Endothelial cell of umbilical vein (primary cell): ENCODE data around the gene CLSTN2. TPM values are rescaled to one million over a fixed set of nuclear protein-coding genes. Genes with fewer than 3 reads are reported as not detected.

ENCODE experiments used
- BruUV-seq: library from RNA; stranded (reverse); fragments of 400-500 nt; replicated peaks from 2 replicates; lab custom pipeline; 2021; lab: Mats Ljungman, UMichigan
- CTCF ChIA-PET: fragments of 300-600, 350-600 bp; sonication (Branson Sonifier 250); formaldehyde crosslinking; loops from one replicate; lab custom pipeline; 2021; ENCODE audit warnings: antibody characterized with exemption, inconsistent platforms; lab: Charles Lee
- POLR2A ChIA-PET: fragments of 300-600, 350-600 bp; sonication (Branson Sonifier 250); formaldehyde crosslinking; loops from one replicate; lab custom pipeline; 2021; ENCODE audit warnings: antibody characterized with exemption, inconsistent platforms; lab: Charles Lee
- DNase-seq: peaks from one replicate; pipeline ENCODE4 v3.0.0-alpha.2; 2011; ENCODE audit warnings: low read depth, low spot score
- FAIRE-seq: peaks from 2 replicates; lab custom pipeline; 2011; peaks lifted over from hg19 to GRCh38; lab: Jason Lieb, UNC
- H2AFZ ChIP-seq: 2 replicates; pipeline ENCODE4 v1.6.0; 2012; ENCODE audit warnings: low read depth, low read length, control low read depth, inconsistent platforms
- H3K27ac ChIP-seq: 2 replicates; pipeline ENCODE4 v1.5.1; 2011; ENCODE audit warnings: low read depth, mild to moderate bottlenecking, control low read depth, low read length, moderate library complexity; ENCODE audit not compliant: insufficient read depth
- H3K27me3 ChIP-seq, 2 experiments: 2 replicates each; pipeline versions ENCODE4 v1.6.0 to v1.6.1; 2011; ENCODE audit warnings: low read length in 2 of 2, mixed read lengths in 1 of 2; ENCODE audit not compliant: control insufficient read depth in 2 of 2, insufficient read depth in 2 of 2
- H3K36me3 ChIP-seq, 2 experiments: 2 replicates in 1 of 2; 3 replicates in 1 of 2; pipeline ENCODE4 v1.5.1; 2011; ENCODE audit warnings: low read length in 2 of 2, mild to moderate bottlenecking in 1 of 2, moderate library complexity in 1 of 2; ENCODE audit not compliant: control insufficient read depth in 2 of 2, insufficient read depth in 2 of 2; ENCODE audit errors: extremely low read depth in 1 of 2
- H3K4me1 ChIP-seq: 3 replicates; pipeline ENCODE4 v1.5.1; 2011; ENCODE audit warnings: mild to moderate bottlenecking, low read length; ENCODE audit not compliant: control insufficient read depth, insufficient read depth; ENCODE audit errors: extremely low read depth
- H3K4me2 ChIP-seq: 2 replicates; pipeline ENCODE4 v1.6.1; 2011; ENCODE audit warnings: low read length, control low read depth, mixed read lengths; ENCODE audit not compliant: insufficient read depth
- H3K4me3 ChIP-seq, 3 experiments: fragments of 200-600 bp in 1 of 3; sonication (generic), shearing (Covaris generic) in 1 of 3; replicated peaks in 1 of 3; 2 replicates each; pipeline ENCODE4 v1.5.1; 2011 to 2016; ENCODE audit warnings: control low read depth in 3 of 3, low read length in 3 of 3, mild to moderate bottlenecking in 2 of 3, inconsistent platforms in 1 of 3, low read depth in 1 of 3, moderate library complexity in 1 of 3; ENCODE audit not compliant: insufficient read depth in 1 of 3
- H3K79me2 ChIP-seq: 2 replicates; pipeline ENCODE4 v1.6.0; 2012; ENCODE audit warnings: low read length, inconsistent platforms; ENCODE audit not compliant: control insufficient read depth, insufficient read depth
- H3K9ac ChIP-seq: replicated peaks from 2 replicates; pipeline ENCODE3; 2011; ENCODE audit warnings: low read length, control low read depth; ENCODE audit not compliant: insufficient read depth; ENCODE audit errors: extremely low read depth
- H3K9me1 ChIP-seq: replicated peaks from 3 replicates; pipeline ENCODE4 v1.6.0; 2011; ENCODE audit warnings: mild to moderate bottlenecking, low read length; ENCODE audit not compliant: control insufficient read depth, insufficient read depth; ENCODE audit errors: extremely low read depth
- H3K9me3 ChIP-seq: replicated peaks from 2 replicates; pipeline ENCODE4 v1.5.1; 2012; ENCODE audit warnings: low read length, inconsistent platforms; ENCODE audit not compliant: control insufficient read depth, insufficient read depth
- H4K20me1 ChIP-seq: replicated peaks from 2 replicates; pipeline ENCODE3; 2011; ENCODE audit warnings: mild to moderate bottlenecking, low read length; ENCODE audit not compliant: control insufficient read depth, insufficient read depth; ENCODE audit errors: extremely low read depth
- EZH2 ChIP-seq: IDR thresholded peaks from 2 replicates; pipeline ENCODE4 v1.6.1; 2012; ENCODE audit warnings: borderline replicate concordance, low read depth, mild to moderate bottlenecking, moderate library complexity, low read length, inconsistent platforms; ENCODE audit not compliant: severe bottlenecking
- FOS ChIP-seq: IDR thresholded peaks from 2 replicates; pipeline ENCODE4 v1.6.1; 2011; ENCODE audit warnings: mild to moderate bottlenecking, low read length, moderate library complexity, borderline replicate concordance; ENCODE audit not compliant: insufficient read depth
- GATA2 ChIP-seq: IDR thresholded peaks from 2 replicates; pipeline ENCODE4 v1.7.0; 2011; ENCODE audit warnings: low read depth, mild to moderate bottlenecking, moderate library complexity, mixed read lengths, low read length; ENCODE audit not compliant: insufficient read length, insufficient read depth
- JUN ChIP-seq: IDR thresholded peaks from 2 replicates; pipeline ENCODE4 v1.6.1; 2011; ENCODE audit warnings: borderline replicate concordance, low read depth; ENCODE audit not compliant: insufficient read length, insufficient read depth
- MYC ChIP-seq: IDR thresholded peaks from one replicate; pipeline ENCODE4 v1.6.1; 2011; ENCODE audit warnings: mild to moderate bottlenecking, low read depth, low read length
- POLR2A ChIP-seq: IDR thresholded peaks from 2 replicates; pipeline ENCODE4 v1.6.1; 2012; ENCODE audit warnings: low read depth, mild to moderate bottlenecking, control low read depth, low read length
- POLR2AphosphoS5 ChIP-seq: IDR thresholded peaks from 2 replicates; pipeline ENCODE4 v1.6.1; 2012; ENCODE audit warnings: low read depth, mild to moderate bottlenecking, control low read depth, low read length, moderate library complexity; ENCODE audit not compliant: insufficient read depth
- dilution Hi-C: fragments of 300-500 bp; cut with MboI; formaldehyde crosslinking; loops from one replicate; pipeline ENCODE4 v1.15.0; 2019; ENCODE audit warnings: low sequenced_read_pairs; ENCODE audit not compliant: extremely low pct_ligation_motif_present
- intact Hi-C: fragments of 100-400 bp; cut with micrococcal nuclease; formaldehyde crosslinking; loops from one replicate; pipeline ENCODE4 v1.10.0; 2022
- polyA plus RNA-seq, 4 experiments: library from polyadenylated mRNA; depleted of rRNA in 3 of 4; stranded (reverse) in 3 of 4; unstranded in 1 of 4; fragments of >200 nt; gene quantifications; 2 replicates each; pipeline versions ENCODE4 v1.2.1 to v1.2.3, GENCODE V29; 2011 to 2012; ENCODE audit warnings: missing spikeins in 1 of 4
- total RNA-seq: library from RNA; stranded (reverse); gene quantifications from 2 replicates; pipeline ENCODE4 v1.2.3, GENCODE V29; 2021
- TF ChIP-seq, protein P1 (sequence below): IDR thresholded peaks from 2 replicates; pipeline ENCODE4 v1.6.1; 2011; ENCODE audit not compliant: insufficient read depth, insufficient read length
- TF ChIP-seq, protein P2 (sequence below), 2 donors: IDR thresholded peaks; 1 replicate in 1 of 2; 2 replicates in 1 of 2; pipeline ENCODE4 v1.5.1; 2011; ENCODE audit warnings: low read length in 2 of 2, mild to moderate bottlenecking in 2 of 2, moderate library complexity in 2 of 2, control low read depth in 1 of 2, inconsistent platforms in 1 of 2, low read depth in 1 of 2; ENCODE audit not compliant: insufficient read depth in 1 of 2; ENCODE audit errors: extremely low read depth in 1 of 2

Gene CLSTN2
- total and polyA plus RNA-seq, 2 donors (not counting 3 experiments of a cell fraction or from before 2014, with no cell fraction given): 0.26 to 0.38 TPM

DNA sequence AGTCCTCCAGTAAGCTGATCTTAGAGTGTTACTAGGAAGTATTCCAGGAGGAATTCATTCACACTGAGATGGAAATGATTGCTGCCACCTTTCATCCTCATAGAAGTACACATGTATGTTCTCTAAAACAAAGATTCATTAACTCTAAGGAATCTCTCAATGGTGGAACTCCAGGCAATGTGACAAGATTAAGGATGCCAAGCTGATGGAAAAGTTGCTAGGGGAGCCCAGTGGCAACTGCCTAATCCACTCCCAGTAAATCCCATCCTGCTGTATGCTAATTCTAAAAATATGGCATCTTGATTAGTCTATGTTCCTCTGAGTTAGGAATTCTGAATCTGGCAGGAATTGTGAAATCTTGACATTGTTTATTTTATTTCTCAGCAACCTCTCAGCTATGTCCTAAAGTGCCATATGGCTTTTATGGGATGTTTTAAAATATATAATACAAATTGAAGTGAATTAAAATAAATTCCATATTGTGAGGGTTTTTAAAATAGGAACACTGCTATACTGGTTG is 532.9 kb downstream of the CLSTN2 start:
- Histone ChIP-seq H3K9ac (no peak overlapping the region), H3K4me2 (no peak overlapping the region), H3K4me3 (no peak overlapping the region), H3K36me3 (no peaks in the 10 kb centered on the region), H3K79me2 (no peaks in the 10 kb centered on the region), H3K9me1 (no peaks in the 10 kb centered on the region), H3K9me3 (no peaks in the 10 kb centered on the region), H4K20me1 (no peaks in the 10 kb centered on the region), H3K27ac (no peak overlapping the region), H3K4me1 (no peaks in the 10 kb centered on the region), H3K27me3 (no peaks in the 10 kb centered on the region), H2AFZ (no peak overlapping the region)
- ChIA-PET POLR2A (no interaction called here), CTCF (no interaction called here)
- TF ChIP-seq EZH2 (no peak), JUN (no peak), POLR2A (no peak), GATA2 (no peak), POLR2AphosphoS5 (no peak), MYC (no peak), FOS (no peak)
- TF ChIP-seq, protein P1, sequence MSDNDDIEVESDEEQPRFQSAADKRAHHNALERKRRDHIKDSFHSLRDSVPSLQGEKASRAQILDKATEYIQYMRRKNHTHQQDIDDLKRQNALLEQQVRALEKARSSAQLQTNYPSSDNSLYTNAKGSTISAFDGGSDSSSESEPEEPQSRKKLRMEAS: no peak
- TF ChIP-seq, protein P2, sequence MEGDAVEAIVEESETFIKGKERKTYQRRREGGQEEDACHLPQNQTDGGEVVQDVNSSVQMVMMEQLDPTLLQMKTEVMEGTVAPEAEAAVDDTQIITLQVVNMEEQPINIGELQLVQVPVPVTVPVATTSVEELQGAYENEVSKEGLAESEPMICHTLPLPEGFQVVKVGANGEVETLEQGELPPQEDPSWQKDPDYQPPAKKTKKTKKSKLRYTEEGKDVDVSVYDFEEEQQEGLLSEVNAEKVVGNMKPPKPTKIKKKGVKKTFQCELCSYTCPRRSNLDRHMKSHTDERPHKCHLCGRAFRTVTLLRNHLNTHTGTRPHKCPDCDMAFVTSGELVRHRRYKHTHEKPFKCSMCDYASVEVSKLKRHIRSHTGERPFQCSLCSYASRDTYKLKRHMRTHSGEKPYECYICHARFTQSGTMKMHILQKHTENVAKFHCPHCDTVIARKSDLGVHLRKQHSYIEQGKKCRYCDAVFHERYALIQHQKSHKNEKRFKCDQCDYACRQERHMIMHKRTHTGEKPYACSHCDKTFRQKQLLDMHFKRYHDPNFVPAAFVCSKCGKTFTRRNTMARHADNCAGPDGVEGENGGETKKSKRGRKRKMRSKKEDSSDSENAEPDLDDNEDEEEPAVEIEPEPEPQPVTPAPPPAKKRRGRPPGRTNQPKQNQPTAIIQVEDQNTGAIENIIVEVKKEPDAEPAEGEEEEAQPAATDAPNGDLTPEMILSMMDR (IDR thresholded peaks at IDR 0.05; ENCODE audit: extremely low read depth in 1 of 2, insufficient read depth in 1 of 2, low read depth in 1 of 2, low read length in 2 of 2): no peak
- dilution Hi-C loops: no loop called here
- no TSS peak for BruUV-seq
- DNase-seq: no peak
- intact Hi-C loops: no loop called here
- FAIRE-seq: no peak
